HG03103 (cell line): Measurements from ENCODE around the gene AGAP2.
"Not testable (repeated sequence)": the region's sequence is repeated elsewhere in the genome, so short reads cannot be mapped to it uniquely, and the experiment has no call there.

ENCODE experiments used
- ATAC-seq: cut with Tn5 transposase; IDR thresholded peaks from one replicate; pipeline ENCODE4 v1.9.1; 2021; ENCODE audit warnings: low read depth; ENCODE audit not compliant: unreplicated experiment

Gene AGAP2

DNA sequence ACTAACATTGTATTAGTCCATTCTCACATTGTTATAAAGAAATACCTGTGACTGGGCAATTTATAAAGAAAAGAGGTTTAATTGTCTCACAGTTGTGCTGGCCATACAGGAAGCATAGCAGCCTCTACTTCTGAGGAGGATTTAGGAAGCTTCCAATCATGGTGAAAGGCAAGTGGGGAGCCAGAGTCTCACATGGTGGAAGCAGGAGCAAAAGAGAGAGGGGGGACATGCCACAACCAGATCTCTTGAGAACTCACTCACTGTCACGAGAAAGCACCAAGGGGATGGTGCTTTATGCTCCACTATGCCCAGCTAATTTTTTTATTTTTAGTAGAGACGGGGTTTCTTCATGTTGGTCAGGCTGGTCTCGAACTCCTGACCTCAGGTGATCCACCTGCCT is 31.3 kb downstream of the AGAP2 start:
- no peak for ATAC-seq

DNA sequence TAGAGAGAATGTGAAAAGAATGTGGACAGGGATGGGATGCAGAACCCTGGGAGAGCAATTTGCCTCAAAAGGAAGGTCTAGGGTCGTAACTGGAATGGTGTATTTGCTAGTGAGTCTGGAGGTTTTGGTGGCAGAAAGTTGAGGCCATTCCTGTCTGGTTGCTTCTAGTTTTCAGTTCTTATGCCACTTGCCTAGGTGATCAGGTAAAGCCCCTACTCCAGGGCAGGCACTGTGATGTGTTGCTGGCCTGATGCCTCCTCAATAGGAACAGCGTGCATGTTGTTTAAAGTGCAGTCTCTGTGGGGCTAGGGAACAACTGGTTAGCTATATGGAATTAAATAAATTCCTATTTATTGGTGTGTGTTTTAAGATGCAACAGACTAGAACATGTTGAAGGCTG is 38.2 kb downstream of the AGAP2 start:
- no peak for ATAC-seq

- no peak for ATAC-seq
These were observed 40.1 kb downstream of the AGAP2 start for GRCh38 chr12:57698414-57698813.

GRCh38 chr12:57697076-57697475 is 41.5 kb downstream of the AGAP2 start:
- ATAC-seq = no peak

DNA sequence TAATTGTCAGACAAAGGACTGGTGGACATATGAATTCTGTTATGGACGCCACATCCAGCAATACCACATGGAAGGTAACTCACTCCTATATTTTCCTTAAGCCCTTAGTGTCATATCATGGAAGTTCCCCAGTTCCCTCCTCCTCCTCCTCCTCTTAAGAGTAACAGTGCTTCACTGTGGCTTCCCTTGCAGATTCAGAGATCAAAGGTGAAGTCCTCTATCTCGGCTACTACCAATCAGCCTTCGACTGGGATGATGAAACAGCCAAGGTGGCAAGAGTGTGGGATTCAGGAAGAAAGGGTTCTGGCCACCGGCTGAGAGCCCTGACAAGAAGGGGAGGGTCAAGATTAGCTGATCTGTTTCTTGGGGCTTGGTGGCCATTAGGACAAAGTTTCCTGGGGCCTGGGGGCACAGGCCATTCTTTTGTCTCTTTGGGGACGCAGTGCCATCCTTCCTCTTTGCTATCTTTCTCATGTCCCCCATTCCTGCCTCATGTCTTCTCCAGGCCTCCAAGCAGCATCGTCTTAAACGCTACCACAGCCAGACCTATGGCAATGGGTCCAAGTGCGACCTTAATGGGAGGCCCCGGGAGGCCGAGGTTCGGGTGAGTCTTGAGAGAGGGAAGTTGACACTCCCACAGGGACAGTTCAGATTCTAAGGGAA is 42.6 kb downstream of the AGAP2 start:
- ATAC-seq = no peak

DNA sequence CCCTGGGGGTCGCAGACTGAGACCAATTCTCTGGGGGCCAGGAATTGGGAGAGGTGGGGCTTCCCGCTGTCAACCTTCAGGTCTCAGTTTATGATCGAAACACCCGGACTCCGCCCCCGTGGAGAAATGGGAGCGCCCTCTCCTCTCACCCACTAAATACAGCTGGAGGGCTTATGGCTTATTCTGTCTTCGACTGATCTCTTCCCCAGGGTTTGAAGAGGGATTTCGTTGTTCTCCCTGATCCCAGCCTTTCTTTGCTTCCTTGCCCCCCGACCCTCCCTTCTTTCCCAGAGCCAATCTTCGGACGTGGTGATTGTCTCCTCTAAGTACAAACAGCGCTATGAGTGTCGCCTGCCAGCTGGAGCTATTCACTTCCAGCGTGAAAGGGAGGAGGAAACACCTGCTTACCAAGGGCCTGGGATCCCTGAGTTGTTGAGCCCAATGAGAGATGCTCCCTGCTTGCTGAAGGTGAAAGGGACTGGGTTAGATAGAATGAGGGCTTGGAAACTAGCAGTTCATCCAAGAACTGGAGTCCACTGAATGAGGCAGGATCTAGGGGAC is 44.0 kb downstream of the AGAP2 start:
- ATAC-seq = no peak

- ATAC-seq = peak; percentile 93
These were observed 44.7 kb downstream of the AGAP2 start, which contains the start of gene OS9 for GRCh38 chr12:57693659-57694458. Gene OS9, plus strand, starts transcription at chr12:57694132. Its CDS starts 30 bp downstream, at chr12:57694162.

- ATAC-seq = no peak
These were observed 45.3 kb downstream of the AGAP2 start for GRCh38 chr12:57693317-57693658.

DNA sequence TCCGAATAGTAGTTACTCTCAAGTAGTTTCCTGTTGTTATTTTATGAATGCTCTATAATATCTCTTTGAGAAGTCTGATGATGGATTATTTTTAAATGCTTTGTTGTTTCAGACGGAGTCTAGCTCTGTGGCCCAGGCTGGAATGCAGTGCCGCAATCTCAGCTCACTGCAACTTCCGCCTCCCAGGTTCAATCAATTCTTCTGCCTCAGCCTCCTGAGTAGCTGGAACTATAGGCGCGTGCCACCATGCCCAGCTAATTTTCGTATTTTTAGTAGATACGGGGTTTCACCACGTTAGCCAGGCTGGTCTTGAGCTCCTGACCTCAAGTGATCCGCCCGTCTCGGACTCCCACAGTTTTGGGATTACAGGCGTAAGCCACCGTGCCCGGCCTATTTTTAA is 46.0 kb downstream of the AGAP2 start:
- no peak for ATAC-seq

DNA sequence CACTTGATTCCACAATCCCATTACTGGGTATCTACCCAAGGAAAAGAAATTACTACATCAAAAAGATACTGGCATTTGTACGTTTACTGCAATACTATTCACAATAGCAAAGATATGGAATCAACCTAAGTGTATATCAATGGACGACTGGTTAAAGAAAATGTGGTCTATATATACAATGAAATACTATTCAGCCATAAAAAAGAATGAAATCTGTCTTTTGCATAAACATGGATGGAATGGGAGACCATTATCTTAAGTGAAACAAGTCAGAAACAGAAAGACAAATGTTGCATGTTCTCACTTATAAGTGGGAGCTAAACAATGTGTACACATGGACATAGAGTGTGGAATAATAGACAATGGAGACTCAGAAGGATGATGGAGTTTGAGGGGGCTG is 49.6 kb downstream of the AGAP2 start:
- no peak for ATAC-seq

DNA sequence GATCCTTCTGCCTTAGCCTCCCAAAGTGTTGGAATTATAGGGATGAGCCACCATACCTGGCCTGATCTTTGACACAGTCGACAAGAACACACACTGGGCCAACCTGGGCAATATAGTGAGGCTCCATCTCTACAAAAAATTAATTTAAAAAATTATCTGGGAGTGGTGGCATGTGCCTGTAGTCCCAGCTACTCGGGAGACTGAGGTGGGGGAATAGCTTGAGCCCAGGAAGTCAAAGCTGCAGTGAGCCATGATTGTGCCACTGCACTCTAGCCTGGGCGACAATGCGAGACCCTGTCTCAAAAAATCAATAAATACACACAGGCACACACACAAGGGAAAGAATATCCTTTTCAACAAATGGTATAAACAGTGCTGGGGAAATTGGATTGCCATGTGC is 50.7 kb downstream of the AGAP2 start:
- no peak for ATAC-seq

DNA sequence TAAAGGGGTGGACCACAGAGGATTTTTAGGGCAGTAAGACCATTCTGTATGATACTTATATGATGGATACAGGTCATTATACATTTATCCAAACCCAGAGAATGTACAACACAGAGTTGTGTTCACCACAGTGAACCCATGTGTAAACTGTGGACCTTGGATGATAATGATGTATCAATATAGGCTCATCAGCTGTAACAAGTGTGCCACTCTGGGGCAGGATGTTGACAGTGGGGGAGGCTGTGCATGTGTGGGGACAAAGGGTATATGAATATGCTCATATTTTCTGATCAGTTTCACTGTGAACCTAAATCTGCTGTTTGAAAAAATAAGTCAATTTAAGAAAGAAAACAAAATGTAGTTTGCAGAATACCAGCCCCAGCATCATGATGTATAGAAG is 58.8 kb downstream of the AGAP2 start:
- no peak for ATAC-seq

DNA sequence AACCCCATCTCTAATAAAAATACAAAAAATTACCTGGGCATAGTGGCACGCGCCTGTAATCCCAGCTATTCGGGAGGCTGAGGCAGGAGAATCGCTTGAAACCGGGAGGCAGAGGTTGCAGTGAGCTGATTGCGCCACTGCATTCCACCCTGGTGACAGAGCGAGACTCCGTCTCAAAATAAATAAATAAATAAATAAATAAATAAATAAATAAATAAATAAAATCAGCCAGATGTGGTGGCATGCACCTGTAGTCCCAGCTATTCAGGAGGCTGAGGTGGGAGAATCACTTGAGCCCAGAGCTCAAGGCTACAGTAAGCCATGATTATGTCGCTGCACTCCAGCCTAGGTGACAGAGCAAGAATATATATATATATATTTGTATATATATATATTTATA is 60.6 kb downstream of the AGAP2 start:
- ATAC-seq = not testable (repeated sequence)

DNA sequence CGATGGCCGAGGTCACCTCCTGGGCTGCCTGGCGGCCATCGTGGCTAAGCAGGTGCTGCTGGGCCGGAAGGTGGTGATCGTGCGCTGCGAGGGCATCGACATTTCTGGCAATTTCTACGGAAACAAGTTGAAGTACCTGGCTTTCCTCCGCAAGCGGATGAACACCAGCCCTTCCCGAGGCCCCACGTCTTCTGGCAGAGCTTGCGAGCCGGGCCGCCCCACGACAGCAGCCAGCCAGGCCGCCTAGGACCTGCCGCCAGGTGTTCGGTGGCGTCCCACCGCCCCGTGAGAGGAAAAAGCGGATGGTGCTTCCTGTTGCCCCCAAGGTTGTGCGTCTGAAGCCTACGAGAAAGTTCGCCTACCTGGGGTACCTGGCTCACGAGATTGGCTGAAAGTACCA is 63.9 kb downstream of the AGAP2 start:
- no peak for ATAC-seq
